ENCODE measurements around the gene KRT6A.
A peak's percentile ranks its signal among the peaks of the same experiment; 100 is the strongest.

KRT6A gene

DNA sequence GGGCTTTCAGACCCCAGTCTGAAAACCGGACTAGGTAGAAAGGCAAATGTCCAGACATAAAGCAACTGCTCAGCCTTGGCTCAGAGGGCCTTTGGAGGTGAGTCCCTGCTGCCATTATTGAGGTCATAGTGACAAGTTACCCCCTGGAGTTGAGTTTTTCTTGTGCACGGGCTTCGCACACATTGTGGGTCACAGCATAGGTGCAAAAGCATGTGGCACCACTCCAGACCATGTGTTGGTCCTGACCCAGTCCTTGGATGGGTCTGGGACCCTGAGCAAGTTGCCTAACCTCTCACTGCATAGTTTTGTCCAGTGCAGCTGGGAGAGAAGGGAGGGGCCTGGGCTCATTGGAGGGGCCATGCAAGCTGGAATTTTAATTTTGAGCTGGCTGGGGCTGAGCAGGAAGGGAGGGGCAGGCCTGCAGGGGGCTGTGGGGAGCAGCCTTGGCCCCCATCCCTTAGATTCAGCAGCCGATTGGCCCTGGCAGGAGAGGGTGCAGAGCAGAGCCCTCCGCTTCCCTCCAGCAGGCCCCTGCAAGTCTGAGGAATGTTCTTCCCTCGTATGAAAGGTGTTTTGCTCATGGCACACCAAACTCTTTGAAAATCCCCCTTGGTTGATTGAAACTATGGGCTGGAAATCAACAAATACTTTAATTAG lies 31.3 kb upstream of the KRT6A start:
- no peak for DNase-seq

DNA sequence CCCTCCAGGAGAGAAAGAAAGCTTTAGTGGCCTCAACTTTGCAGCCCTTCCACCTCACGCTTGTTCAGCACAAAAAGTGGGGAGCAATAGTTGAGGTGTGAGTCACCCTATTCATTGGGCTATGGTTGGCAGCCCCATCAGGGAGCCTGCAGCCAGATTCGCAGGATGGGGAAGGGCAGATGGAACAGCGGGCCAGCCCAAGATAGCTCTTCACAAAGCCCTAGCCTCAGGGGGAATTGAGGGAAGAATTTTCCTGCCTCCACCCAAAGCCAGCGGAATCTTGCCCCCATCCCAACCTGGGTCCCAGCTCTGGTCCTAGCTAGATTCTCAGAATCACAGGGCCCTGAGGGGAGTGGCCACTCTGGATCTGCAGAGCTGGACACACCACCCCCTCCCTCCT lies 30.8 kb upstream of the KRT6A start:
- no peak for DNase-seq

DNA sequence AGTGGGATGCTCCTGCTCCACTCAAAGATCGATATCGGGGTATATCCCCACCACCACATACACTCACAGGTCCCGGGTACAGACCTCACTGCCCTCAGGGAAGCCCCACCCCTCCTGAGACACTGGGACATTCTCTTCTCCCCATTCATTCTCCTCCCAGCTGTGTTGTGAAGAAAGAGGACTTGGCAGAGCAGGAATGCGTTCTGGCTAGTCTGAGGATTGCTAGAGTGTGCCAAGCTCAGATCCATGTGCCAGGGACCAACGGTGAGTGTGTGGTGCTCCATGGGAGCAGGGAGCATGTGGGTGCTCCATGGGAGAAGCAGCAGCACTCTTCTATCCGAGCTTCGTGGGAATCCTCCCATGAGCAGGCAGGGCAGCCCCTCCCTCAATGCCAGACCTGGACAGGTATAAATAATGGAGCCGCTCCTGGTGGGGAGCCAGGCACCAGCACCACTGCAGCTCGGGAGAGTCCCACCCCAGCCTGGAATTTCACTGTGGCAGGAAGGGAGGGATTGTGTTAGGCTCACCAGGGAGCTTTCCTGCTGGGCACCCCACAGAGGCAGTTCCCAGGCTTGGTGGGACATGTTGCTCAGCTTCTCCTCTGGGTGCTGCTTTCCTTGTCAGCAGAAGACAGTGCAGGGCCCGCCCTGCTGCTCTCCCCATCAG lies 29.4 kb upstream of the KRT6A start:
- DNase-seq: peak; percentile 31

DNA sequence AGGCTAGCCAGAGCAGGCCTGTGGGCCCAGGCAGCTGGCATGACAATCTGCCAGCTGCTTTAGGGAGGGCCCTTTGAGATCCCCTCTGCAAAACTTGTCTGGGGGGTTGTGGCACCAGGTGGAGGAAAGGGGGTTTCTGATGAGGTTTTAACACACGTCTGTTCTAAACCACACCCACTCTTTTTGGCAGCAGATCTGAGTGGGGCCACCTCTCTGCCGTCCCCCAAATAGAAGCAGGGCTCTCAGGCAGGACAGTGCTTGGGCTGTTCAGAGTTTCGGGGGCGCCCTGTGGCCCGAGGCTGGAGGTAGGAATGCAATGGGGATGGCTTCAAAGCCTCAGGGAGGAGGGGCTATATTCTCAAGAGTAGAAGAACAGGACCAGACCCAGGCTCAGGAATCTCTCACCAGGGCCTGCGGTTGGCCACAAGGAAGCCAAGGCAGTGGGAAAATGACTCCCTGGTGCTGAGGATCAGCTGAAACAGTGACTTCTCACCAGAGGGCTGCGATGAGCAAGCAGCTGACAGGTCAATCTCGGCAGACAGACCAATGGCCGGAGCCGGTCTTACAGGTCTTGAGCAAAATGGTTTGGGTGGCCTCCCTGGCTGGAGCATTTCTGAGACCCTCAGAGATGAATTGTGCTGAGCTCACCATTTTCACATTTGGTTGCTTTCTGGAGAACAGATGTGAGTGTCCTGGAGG lies 28.7 kb upstream of the KRT6A start:
- no peak for DNase-seq

DNA sequence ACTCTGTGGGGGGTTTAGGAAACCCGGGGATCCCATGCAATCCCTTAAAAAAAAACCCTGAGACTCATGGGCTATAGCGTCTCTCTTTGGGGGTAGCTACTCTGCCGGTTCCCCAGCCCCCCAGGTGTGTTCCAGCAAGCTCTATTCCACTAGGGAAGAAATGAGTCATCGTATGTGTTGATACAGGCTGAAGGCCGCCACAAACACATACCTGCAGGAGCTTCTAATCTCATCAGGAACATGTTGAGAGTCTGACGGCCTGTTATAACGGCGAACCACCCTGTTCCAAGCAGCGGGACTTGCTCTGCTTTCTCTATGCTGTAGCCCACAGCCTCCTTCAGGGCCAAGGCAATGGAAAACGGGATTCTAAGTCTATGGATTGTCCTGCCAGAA lies 28.1 kb upstream of the KRT6A start:
- DNase-seq: no peak

DNA sequence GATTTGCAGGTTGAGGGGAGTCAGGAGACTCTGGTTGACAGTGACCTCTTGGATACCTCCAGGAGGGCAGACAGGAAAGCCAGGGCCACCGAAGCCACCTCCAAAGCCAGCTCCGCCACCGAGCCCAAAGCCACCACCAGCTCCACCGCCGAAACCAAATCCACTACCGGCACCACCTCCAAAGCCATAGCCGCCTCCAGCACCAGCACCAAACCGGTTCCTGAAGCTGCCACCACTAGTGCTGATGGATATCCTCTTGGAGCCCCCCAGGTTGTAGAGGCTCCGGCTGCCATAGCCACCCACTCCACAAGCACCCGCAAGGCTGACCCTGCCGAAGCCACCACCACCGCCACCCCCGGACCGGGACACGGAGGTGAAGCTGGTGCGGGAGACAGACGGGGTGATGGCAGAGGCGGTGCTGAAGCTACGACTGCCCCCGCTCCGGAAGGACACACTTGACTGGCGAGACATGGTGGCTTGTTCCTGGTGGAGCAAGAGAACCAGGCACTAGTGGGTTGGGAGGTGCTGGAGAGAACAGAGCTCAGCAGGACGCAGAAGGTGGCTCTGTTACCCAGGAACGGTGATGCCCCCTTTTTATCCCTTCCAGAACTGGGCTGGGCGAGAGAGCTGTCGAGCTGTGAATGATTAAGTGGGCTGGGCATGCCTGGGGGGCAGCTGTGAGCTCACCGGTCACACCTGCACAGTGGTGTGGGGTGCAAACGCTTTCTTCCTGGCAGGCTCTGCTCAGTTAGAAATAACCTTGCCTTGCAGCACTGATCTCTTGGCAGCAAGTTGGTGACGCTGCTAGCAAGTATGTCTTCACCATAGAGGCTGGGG lies 27.0 kb upstream of the KRT6A start, which contains the start of gene KRT5:
Gene KRT5 (minus strand): TSS at position 569 of the 837 bp plus-strand sequence. CDS start 98 bp downstream, at position 471.
- DNase-seq: no peak

DNA sequence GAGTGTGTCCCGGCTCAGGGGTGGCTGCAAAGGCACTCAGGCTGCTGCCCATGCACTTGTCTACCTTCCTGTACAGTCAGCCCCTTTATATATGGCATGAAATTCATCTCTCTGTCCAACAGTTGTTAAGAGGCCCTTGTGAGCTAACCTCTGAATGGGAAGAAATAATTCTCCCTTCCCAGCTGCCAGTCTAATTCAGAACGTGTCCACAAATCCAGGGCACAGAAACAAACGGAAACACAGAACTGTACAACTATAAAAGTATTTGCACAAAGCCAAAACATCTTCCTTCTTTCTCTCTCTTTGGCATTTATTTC lies 26.3 kb upstream of the KRT6A start:
- DNase-seq: no peak

DNA sequence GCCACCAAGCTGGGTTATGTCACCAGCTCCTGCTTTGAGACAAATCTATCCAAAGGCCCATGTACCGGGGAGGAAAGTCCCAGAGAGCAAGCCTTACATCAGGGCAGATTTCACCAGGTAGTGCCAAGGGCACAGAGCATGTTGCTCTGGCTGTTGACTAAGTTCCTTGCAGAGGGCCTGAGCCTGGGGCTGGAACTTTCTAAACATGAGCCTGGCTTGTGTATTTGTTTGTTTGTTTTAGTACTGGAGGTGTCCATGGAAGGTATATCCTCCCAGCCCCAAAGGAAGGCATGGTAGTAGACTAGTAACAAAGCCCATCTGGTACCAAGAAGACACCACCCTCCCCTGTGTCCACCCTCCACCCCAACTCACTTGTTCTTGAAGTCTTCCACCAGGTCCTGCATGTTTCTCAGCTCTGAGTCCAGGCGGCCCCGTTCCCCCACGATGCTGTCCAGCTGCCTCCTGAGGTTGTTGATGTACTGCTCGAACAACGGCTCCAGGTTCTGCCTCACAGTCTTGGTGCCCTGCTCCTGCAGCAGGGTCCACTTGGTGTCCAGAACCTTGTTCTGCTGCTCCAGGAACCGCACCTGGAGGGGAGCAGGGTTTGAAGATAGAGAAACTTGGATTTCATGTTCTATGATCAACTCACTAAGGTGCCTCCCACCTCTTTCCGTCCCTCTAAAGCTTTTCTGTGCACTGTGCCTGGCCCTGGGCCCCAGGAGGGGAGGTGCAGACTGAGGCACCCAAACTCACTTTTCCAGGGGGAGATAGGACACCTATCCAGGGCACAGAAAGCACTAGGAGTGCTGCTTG lies 25.7 kb upstream of the KRT6A start:
- no peak for DNase-seq

DNA sequence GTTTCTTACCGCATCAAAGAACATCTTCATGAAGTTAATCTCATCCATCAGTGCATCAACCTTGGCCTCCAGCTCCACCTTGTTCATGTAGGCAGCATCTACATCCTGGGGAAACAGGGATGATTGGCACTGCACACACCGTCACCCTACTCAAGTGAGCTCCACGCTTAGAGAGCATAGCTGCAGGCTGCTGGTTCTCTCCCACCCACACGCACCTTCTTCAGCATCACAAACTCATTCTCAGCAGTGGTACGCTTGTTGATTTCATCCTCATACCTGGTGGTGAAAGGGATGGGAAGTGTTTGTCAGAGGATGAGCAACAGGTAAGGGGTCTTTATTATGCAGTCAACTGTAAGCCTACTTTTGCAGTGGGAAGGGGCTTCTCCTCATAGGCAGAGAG lies 24.8 kb upstream of the KRT6A start:
- DNase-seq: no peak

DNA sequence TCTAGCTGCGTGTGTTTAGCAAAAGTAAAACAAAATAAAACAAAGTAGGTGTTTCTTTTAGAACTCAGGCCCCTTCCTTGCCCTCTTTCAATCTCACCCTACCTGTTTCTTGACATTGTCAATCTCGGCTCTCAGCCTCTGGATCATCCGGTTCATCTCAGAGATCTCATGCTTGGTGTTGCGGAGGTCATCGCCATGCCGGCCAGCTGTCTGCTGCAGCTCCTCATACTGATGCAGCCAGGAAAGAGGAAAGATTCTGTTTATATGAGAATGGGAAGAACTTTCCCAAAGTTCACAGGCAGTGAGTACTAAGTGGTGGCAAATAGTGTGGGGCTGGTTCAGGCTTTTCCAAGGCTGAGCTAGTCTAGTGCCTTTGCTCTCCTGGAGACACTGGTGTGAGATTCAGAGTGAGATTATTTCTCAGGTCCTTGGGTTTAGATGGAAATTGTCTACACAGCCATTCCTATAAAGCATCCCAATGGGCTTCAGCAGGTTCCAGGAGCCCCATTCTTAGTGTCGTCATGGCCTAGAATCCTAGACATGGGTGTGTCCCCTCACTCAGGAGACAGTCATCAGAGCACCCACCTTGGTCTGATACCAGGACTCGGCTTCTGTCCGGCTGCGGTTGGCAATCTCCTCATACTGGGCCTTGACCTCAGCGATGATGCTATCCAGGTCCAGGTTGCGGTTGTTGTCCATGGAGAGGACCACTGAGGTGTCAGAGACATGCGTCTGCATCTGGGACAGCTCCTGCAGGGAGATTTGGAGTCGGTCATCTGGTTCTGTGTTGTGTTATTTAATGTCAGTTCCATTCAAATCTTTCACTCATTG lies 24.2 kb upstream of the KRT6A start:
- DNase-seq: no peak

DNA sequence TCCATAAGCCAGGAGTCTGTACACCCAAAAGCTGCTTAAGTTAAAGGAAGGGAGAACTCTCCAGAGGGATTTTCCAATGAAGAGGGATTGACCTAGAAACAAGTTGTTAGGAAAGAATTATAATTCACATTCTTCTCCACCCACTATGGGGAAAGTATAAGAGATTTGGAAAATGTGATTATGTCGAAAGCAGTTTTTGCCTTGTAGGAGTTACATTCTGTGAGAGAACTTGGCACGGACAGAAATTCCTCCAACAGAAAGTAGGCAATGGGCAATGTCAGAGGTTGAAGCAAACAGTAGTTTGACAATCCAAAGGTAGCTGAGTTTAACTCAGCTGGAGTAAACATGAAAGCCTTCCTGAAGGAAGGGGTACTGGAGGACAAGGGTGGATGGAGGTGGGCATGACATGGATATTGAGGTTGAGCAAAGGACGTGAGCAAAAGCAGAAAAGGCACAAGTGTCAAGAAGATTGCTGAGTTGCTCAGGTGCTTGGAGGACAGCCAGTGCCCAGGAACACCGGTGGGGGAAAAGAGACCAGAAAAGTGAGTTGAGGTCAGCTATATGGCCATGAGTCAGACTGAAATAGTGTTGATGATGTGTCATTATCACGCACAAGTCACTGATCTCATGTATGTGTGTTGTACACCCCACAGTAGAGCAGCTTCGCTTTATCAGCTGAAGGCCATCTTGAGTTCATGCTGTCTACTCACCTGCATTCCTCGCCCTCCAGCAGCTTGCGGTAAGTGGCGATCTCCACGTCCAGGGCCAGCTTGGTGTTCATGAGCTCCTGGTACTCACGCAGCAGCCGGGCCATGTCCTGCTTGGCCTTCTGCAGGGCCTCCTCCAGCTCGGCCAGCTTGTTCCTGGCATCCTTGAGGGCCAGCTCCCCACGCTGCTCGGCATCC lies 23.1 kb upstream of the KRT6A start:
- DNase-seq: no peak

DNA sequence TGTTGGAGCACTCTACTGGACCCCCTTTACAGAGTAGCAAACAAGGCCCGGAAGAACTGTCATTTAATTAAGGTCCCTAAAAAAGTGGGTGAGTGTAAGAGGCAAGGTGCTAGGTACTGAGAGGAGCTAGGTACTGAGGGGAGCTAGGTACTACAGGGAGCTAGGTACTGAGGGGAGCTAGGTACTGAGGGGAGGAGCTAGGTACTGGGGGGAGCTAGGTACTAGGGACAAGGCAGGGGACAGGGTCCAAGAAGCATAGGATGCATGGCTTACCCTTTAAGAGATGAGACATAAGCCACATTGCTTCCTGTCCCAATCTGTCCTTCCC lies 22.2 kb upstream of the KRT6A start:
- no peak for DNase-seq

DNA sequence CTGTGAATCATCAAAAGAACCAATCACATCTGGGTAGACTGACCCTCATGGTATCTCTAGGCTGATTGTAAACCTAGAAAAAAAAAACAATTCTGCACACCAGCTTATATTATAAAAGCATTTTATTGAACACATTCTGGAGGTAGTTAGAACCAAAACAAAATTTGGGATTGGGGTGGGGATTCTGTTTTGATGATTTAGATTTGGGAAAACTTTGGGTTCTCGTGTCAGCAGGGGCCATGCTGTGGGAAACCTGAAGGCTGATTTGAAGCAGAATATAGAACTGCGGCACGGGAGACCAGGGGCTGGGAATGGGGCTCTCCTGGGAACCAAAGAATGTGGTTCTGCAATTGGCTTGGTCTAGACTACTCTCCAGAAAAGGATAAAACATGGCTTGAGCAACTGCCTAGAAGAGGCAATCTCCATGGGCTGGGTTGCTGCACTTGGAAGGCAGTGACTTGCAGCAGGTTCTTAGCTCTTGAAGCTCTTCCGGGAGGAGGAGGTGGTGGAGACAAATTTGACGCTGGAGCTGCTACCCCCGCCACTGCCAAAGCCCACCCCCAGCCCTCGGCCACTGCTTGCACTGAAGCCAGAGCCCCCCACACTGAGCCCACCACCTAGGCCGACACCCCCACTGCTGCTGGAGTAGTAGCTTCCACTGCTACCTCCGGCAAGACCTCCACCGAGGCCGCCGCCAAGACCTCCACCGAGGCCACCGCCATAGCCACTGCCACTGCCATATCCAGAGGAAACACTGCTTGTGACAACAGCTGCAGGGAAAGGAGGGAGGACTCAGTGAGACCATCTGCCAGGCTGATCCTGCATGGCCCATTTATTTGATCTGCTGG lies 21.6 kb upstream of the KRT6A start:
- DNase-seq: no peak

DNA sequence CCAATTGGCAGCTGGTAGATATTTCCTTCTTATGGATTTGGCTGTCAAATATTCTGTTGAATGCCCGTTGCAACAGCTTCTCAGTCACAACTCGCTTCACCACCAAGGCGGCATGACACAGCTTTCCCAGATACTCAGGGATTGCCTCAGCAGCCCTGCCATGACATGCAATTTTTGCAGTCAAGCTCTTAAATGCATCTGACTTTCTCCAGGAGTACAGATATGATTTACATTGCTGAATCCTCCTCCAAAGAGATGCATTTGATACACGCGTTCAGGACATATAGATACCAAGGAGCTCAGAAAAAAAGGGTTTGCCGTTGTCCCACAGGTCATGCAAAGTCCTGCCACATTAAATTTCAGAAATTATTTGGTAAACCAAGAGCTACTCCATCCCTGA lies 20.7 kb upstream of the KRT6A start:
- DNase-seq: no peak

DNA sequence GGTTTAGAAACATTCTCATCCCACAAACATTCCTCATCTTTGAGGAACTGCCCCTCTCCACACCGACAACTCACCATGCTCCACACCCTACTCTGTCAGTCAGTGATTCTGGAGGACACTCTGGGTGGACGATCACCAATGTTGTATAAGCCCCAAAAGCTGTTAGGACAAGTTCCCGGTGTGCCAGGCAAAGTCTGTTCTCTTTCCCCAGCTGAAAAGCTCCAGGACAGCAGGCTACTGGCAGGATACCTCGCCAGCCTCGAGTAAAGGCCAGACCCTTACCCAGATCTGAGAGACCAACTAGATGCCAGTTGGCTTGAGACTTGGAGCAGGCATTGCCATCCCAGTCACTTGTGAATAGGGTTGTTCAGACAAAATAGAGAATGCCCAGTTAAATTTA lies 15.2 kb upstream of the KRT6A start:
- DNase-seq: no peak

DNA sequence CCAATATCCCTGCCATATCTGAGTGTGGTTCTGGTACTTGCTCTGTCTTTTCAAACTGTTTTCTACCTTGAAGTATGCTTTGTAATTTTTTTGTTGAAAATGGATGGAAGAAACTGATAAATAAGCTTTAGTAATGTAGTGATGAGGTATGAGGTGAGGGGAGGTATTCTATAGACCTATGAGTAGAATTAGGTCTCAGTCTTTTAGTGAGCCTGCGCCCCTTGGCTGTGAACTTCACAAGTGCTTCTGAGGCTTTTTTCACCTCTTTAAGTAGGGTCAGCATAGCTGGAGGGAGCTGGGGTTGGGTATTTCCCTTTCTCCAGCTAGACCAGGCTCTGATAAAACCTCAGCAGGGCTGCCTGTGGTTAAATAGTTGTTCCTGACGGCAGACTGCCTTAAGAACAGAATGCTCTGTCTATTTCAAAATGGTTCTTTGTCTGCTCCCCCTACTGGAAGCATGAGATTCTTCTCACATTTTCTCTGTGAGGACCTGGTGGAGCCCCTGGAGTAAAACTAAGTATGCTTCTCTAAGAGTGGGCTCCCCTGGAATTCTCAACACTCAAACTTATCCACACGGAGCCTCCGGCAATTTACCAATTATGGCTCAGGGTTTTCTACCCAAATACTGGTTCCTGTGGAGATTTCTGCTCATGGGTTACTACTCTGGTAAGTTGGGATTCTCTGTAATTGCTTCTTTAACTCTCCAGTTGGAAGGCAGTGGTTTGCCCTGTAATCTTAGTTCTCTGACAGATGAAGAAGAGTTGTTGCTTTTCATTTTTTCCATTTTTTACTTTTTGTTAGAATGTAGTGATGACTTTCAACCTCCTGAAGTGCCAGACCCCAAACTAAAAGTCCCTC lies 14.0 kb upstream of the KRT6A start:
- DNase-seq: peak; percentile 59

DNA sequence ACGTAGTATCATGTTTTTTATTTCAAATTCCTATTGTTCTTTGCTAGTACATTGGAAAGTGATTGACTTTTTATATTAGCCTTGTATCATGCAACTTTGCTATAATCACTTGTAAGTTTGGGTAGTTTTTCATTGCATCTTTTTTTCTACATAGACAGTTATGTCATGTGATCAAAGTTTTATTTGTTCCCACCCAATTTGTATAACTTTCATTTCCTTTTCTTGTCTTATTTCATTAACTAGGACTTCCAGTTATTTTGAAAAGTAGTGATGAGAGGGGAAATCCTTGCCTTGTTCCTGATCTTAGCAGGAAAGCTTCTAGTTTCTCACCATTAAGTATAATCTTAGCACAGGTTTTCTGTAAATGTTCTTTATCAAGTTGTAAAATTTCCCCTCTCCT lies 9.8 kb upstream of the KRT6A start:
- DNase-seq: no peak

DNA sequence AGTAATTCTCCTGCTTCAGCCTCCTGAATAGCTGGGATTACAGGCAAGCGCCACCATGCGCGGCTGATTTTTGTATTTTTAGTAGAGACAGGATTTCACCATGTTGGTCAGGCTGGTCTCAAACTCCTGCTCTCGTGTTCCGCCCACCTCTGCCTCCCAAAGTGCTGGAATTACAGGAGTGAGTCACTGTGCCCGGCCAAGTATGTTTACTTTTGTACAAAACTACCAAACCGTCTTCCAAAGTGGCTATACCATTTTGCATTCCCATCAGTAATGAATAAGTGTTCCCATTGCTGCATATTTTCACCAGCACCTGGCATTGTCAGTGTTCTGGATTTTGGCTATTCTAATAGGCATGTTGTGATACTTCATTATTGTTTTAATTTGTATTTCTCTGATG lies 8.4 kb upstream of the KRT6A start:
- no peak for DNase-seq

DNA sequence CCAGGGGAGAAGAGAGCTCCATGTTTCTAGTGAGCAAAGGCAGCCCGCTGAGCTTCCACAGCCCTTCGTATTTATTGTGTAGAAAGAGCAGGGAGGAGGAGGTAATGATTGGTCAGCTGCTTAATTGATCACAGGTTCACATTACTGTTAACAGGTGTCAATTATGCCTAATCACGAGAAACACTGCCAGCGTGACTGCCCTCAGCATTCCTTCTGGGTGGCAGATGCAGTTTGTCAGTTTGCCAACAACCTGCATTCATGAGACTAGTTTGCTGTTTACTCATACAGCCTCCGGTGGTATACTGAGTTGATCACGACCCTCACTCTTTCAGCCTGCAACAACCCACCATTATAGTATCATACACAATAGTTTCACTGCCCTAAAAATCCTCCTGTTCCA lies 7.5 kb upstream of the KRT6A start:
- DNase-seq: peak; percentile 12

All from NCI-H146 (cell line).